Measurements from ENCODE around the gene PP2D1.
A peak's percentile ranks its signal among the peaks of the same experiment; 100 is the strongest.
"Not testable (repeated sequence)": the region's sequence is repeated elsewhere in the genome, so short reads cannot be mapped to it uniquely, and the experiment has no call there.

PP2D1 gene

DNA sequence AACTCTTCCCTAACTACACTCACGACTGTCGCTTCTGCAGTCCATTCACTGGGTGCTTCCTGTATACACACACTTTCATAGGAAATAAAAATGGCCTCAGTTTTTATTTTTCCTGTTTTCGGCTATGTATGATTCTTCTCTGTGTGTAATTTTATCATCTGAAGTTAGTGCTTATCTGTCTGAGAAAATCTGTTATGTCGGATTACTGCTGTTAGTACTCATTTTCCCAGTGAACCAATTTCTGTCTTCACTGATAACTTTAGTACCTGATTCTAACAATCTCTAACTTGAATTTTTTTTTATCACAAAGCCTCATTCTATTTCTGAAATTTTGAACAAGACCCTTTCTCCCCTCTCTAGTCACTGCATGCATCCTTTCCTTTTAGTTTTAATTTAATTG lies 44.3 kb downstream of the PP2D1 start:
- no peak for DNase-seq (ENCODE audit: low read depth, low spot score)

- DNase-seq (ENCODE audit: low read depth, low spot score): no peak
Observed at GRCh38 chr3:19967208-19967607, 44.9 kb downstream of the PP2D1 start.

GRCh38 chr3:19961960-19962359 lies 50.1 kb downstream of the PP2D1 start:
- no peak for DNase-seq (ENCODE audit: low read depth, low spot score)

GRCh38 chr3:19960696-19961095 lies 51.4 kb downstream of the PP2D1 start:
- no peak for DNase-seq (ENCODE audit: low read depth, low spot score)

DNA sequence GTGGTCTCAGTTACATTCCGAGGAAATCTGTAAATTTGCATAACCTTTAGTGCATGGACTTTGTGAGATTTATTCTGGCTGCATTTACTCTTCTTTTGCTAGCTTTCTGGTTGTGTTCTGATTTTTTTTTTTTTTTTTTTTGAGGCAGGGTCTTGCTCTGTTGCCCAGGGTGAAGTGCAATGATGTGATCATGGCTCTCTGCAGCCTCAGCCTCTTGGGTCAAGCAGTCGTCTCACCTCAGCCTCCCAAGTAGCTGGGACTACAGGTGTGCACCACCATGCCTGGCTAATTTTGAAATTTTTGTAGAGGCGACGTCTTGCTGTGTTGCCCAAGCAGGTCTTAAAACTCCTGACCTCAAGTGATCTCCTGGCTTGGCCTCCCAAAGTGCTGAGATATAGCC lies 52.6 kb downstream of the PP2D1 start:
- DNase-seq (ENCODE audit: low read depth, low spot score): no peak

GRCh38 chr3:19957354-19957753 lies 54.7 kb downstream of the PP2D1 start:
- DNase-seq (ENCODE audit: low read depth, low spot score): not testable (repeated sequence)

- DNase-seq (ENCODE audit: low read depth, low spot score): no peak
Observed at GRCh38 chr3:19954676-19955075, 57.4 kb downstream of the PP2D1 start.

DNA sequence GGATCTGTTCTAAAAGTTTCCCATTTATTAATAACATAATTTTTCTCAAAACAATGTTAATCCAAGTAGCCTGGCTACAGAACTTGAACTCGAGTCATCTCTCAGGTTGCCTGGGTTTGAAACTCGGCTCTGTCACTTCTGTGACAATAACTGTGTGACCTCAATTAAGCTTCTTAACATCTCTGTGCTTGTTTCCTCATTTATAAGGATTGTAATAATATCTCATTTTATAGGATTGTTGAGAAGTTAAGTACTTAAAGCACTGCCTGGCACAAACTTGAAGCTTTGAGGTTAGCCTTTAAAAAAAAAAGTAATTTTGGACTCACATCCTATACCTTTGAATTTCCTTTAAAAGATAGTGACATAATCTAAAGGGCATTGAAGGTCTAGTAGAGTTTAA lies 61.7 kb downstream of the PP2D1 start:
- no peak for DNase-seq (ENCODE audit: low read depth, low spot score)

GRCh38 chr3:19948226-19948591 lies 63.9 kb downstream of the PP2D1 start:
- no peak for DNase-seq (ENCODE audit: low read depth, low spot score)

GRCh38 chr3:19947549-19948225 lies 64.4 kb downstream of the PP2D1 start:
- no peak for DNase-seq (ENCODE audit: low read depth, low spot score)

DNA sequence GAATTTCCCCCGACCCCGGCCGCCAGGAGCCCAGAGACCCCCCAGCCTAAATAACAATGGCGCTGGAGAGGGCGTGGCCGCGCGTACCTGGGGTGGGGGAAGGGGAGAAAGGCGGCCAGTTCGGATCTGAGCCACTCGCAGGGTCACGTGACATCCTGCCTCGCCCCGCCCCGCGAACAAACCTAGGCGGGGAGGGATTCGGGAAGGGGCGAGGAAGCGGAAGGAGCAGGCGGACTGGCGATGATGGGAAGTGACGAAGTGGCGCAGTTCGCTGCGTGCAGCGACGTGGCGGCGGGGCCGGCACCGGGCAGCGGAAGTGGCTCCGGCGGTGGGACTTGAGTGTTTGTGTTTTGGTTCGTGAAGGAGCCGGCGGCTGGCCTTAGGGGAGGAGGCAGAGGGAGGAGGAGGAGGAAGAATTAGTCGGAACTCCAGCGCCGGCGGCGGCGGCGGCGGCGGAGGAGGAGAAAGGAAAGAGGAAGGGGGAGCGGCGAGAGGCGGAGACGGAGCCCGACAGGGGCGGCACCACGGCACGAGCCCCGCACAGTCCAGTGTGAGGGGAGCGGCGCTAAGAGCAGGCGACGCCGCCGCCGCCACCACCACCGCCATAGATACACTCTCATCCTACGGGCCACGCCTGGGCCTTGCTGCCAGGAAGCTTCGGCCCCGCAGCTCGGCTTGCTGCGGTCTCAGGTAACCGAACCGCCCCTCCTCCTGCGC lies 65.1 kb downstream of the PP2D1 start, which contains the start of gene RAB5A:
RAB5A (plus strand) TSS at position 266 of the 717 bp plus-strand sequence. CDS start 3,802 bp downstream, outside the sequence.
- peak; percentile 86 for DNase-seq (ENCODE audit: low read depth, low spot score)

DNA sequence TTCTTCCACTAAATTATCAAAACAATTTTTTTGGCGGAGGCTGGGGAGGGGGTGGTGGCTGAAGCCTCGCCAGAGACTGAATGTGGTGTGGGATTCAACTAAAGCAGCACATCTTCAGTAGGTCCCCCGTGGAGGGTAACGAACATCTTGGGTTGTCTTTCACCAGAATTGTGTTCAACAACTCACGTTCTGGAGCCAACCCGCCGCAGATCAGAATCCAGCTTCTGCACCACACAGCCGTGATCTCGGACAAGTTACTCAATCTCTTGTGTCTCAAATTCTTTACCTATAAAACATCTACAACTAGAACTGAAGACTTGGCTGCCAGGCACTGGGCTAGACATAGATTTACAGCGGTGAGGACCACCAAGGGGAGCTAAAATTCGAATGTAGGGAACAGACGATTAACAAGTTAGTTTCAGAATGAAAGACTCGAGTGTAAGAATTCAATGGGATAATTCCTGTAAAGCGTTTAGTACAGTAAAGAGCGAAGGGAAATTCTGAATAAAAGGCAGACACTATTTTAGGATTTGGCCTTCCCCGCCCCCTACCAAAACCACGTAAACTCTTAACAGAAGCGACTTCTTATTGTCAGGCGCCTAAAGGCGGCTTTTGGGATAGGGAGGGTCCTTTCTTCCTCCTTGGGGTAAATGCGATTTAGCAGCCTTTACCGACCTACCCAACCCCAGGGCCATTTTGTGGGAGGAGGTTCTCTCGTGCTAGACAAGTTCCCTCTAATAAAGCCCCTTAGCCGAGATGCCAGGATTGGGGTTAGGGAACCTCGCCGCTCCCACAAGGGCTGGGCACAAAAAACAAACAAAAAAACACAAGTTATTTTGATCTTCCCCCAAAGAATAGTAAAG lies 65.9 kb downstream of the PP2D1 start:
- no peak for DNase-seq (ENCODE audit: low read depth, low spot score)

GRCh38 chr3:19945534-19945933 lies 66.5 kb downstream of the PP2D1 start:
- DNase-seq (ENCODE audit: low read depth, low spot score): no peak

DNA sequence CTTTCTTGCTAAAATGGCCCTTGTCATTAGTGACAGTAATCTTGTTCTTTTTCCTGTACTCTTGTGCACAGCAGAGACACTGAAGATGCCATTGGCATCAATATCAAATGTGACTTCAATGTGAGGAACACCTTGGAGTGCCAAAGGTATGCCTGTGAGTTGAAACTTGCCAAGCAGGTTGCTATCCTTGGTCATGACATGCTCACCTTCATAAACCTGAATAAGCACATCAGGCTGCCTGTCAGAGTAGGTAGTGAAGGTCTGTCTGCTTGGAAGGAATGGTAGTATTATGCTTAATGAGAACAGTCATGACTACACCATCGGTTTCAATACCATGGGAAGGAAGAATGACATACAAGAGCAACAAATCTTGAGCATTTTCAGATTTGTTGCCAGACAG lies 71.4 kb downstream of the PP2D1 start:
- DNase-seq (ENCODE audit: low read depth, low spot score): no peak

DNA sequence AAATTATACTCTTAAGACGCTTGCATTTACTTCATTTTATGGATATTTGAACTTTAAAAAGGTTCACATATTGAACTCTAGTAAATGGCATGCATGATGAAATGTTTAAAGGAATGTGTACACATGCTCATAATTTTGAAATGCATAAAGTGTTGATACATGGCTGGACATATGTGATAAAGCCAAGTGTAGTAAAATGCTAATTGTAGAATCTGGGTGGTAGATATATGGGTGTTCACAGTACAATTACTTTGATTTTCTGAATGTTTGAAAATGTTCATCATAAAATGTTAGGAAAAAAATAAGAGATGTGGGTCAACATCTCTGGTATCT lies 73.8 kb downstream of the PP2D1 start:
- DNase-seq (ENCODE audit: low read depth, low spot score): no peak

GRCh38 chr3:19937459-19938294 lies 74.4 kb downstream of the PP2D1 start:
- DNase-seq (ENCODE audit: low read depth, low spot score): no peak
